ENCODE measurements around the gene CDKN2B.

DNA sequence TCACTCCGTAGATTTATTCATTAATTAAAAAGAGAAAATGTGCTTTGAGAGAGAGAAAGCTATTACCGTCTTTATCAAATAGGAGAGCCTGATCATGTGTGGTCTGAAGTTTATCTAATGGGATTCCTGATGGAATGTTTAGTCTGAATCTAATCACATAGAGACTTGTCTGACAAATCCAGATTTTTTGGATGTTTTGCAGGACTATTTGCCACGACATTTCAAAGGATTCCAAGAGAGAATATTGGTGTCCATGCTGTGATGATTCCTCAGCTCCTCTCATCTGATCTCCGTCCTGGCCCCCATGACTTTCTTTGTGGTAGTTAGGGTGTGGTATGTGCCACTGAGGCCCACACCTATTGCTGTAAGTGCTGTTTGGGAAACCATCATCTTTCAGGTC, 20.1 kb upstream of the CDKN2B start:
- TF ChIP-seq EZH2 (IDR thresholded peaks at IDR 0.05) (no peak), POLR2AphosphoS5 (IDR thresholded peaks at IDR 0.05; ENCODE audit: borderline replicate concordance, low read depth, low read length) (no peak)

All from SK-N-MC (cell line).